ENCODE data around the gene IGFBPL1. TPM values are rescaled to one million over a fixed set of nuclear protein-coding genes. Genes with fewer than 3 reads are reported as not detected.

IGFBPL1 gene
- total and polyA plus RNA-seq, 2 of the 13 experiments (the other 11 are each of a cell fraction or from before 2014, with no cell fraction given): 0.24 TPM; not detected in 1

GRCh38 chr9:38386319-38386895 lies 37.8 kb downstream of the IGFBPL1 start (continued):
- TF ChIP-seq ZNF362 (CRISPR knock-in tag; IDR thresholded peaks at IDR 0.05; ENCODE audit: borderline replicate concordance): peak; percentile 73; the same call in 1 of the 2 replicates
- TF ChIP-seq KDM2A (CRISPR knock-in tag; IDR thresholded peaks at IDR 0.05; ENCODE audit: borderline replicate concordance, low read depth): no peak
- TF ChIP-seq NFYC (CRISPR knock-in tag; IDR thresholded peaks at IDR 0.05): no peak
- peak; percentile 85 for TF ChIP-seq ZNF629 (CRISPR knock-in tag; conservative IDR thresholded peaks at IDR 0.05)
- TF ChIP-seq GATAD2A (CRISPR knock-in tag; IDR thresholded peaks at IDR 0.05): peak; percentile 94
- TF ChIP-seq ZNF225 (CRISPR knock-in tag; IDR thresholded peaks at IDR 0.05): no peak
- TF ChIP-seq KMT2A (CRISPR knock-in tag; IDR thresholded peaks at IDR 0.05): no peak
- no peak for TF ChIP-seq CBFB (CRISPR knock-in tag; IDR thresholded peaks at IDR 0.05)
- TF ChIP-seq, protein P1, sequence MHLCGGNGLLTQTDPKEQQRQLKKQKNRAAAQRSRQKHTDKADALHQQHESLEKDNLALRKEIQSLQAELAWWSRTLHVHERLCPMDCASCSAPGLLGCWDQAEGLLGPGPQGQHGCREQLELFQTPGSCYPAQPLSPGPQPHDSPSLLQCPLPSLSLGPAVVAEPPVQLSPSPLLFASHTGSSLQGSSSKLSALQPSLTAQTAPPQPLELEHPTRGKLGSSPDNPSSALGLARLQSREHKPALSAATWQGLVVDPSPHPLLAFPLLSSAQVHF (CRISPR knock-in tag; IDR thresholded peaks at IDR 0.05): no peak
- TF ChIP-seq, protein P2, sequence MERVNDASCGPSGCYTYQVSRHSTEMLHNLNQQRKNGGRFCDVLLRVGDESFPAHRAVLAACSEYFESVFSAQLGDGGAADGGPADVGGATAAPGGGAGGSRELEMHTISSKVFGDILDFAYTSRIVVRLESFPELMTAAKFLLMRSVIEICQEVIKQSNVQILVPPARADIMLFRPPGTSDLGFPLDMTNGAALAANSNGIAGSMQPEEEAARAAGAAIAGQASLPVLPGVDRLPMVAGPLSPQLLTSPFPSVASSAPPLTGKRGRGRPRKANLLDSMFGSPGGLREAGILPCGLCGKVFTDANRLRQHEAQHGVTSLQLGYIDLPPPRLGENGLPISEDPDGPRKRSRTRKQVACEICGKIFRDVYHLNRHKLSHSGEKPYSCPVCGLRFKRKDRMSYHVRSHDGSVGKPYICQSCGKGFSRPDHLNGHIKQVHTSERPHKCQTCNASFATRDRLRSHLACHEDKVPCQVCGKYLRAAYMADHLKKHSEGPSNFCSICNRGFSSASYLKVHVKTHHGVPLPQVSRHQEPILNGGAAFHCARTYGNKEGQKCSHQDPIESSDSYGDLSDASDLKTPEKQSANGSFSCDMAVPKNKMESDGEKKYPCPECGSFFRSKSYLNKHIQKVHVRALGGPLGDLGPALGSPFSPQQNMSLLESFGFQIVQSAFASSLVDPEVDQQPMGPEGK (CRISPR knock-in tag; IDR thresholded peaks at IDR 0.05): peak; percentile 11; the same call in 1 of the 2 replicates
- TF ChIP-seq CBX2 (IDR thresholded peaks at IDR 0.05; ENCODE audit: low read depth, low read length): no peak
- no peak for TF ChIP-seq CBX2 (CRISPR knock-in tag; IDR thresholded peaks at IDR 0.05; ENCODE audit: low read depth)
- TF ChIP-seq DNMT3B (CRISPR knock-in tag; conservative IDR thresholded peaks at IDR 0.05): no peak
- no peak for TF ChIP-seq SNAI1 (CRISPR knock-in tag; IDR thresholded peaks at IDR 0.05; ENCODE audit: borderline replicate concordance)
- TF ChIP-seq STAT5B (CRISPR knock-in tag; IDR thresholded peaks at IDR 0.05): no peak
- TF ChIP-seq GMEB1 (CRISPR knock-in tag; IDR thresholded peaks at IDR 0.05; ENCODE audit: borderline replicate concordance): no peak
- TF ChIP-seq PLRG1 (conservative IDR thresholded peaks at IDR 0.05): no peak
- TF ChIP-seq KDM5B (CRISPR knock-in tag; IDR thresholded peaks at IDR 0.05; ENCODE audit: borderline replicate concordance): no peak
- TF ChIP-seq ZC3H4 (CRISPR knock-in tag; IDR thresholded peaks at IDR 0.05; ENCODE audit: borderline replicate concordance): no peak
- no peak for TF ChIP-seq ZNF564 (CRISPR knock-in tag; IDR thresholded peaks at IDR 0.05)
- TF ChIP-seq BCL6 (CRISPR knock-in tag; IDR thresholded peaks at IDR 0.05): peak; percentile 87
- TF ChIP-seq KLF11 (CRISPR knock-in tag; IDR thresholded peaks at IDR 0.05): no peak
- TF ChIP-seq RBAK (CRISPR knock-in tag; IDR thresholded peaks at IDR 0.05): no peak
- TF ChIP-seq, protein P3, sequence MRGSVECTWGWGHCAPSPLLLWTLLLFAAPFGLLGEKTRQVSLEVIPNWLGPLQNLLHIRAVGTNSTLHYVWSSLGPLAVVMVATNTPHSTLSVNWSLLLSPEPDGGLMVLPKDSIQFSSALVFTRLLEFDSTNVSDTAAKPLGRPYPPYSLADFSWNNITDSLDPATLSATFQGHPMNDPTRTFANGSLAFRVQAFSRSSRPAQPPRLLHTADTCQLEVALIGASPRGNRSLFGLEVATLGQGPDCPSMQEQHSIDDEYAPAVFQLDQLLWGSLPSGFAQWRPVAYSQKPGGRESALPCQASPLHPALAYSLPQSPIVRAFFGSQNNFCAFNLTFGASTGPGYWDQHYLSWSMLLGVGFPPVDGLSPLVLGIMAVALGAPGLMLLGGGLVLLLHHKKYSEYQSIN (CRISPR knock-in tag; IDR thresholded peaks at IDR 0.05; ENCODE audit: borderline replicate concordance): no peak

All from HepG2 (cell line).